GM18907 (cell line): Measurements from ENCODE around the gene TENT4A.

Experiments
- ATAC-seq: cut with Tn5 transposase; IDR thresholded peaks from one replicate; pipeline ENCODE4 v1.9.1; 2021; ENCODE audit warnings: mild to moderate bottlenecking, moderate library complexity; ENCODE audit not compliant: unreplicated experiment

The TENT4A gene

DNA sequence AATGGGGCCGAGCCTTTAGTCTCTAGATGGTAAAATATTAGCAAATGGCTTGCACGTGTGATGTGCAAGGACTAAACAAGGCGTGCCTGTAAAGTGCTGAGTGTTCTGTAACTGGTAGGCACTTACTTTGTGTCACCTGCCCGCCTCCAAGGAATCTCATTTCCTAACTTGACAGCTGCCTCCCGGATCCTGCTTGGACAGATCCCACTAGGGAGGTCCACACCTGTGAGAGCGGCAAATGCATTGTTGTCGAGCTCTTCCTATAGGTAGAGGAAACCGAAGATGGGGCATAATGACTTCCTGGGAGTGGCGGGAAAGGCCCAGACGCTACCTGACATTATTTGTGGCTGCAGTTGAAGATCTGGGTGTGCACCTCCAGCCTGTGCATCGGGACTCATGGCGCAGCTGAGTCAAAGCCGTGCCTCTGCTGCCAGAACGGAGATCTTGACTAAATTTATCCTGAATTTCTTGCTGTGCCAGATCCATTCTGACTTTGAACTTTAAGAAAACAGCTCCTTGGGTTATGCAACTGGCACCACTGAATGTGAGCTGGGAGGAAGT, 79.8 kb downstream of the TENT4A start:
- no peak for ATAC-seq

DNA sequence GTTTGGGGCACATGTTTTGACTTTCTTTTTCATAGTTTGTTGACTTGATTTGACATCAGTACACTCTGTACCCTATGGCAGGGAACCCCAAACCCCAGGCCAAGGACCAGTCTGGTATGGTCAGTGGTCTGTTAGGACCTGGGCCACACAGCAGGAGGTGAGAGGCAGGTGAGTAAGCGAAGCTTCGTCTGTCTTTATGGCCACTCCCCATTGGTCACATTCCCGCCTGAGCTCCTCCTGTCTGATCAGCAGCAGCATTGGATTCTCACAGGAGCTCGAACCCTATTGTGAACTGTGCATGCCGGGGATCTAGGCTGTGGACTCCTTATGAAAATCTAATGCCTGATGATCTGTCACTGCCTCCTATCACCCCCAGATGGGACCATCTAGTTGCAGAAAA, 88.0 kb downstream of the TENT4A start:
- no peak for ATAC-seq

DNA sequence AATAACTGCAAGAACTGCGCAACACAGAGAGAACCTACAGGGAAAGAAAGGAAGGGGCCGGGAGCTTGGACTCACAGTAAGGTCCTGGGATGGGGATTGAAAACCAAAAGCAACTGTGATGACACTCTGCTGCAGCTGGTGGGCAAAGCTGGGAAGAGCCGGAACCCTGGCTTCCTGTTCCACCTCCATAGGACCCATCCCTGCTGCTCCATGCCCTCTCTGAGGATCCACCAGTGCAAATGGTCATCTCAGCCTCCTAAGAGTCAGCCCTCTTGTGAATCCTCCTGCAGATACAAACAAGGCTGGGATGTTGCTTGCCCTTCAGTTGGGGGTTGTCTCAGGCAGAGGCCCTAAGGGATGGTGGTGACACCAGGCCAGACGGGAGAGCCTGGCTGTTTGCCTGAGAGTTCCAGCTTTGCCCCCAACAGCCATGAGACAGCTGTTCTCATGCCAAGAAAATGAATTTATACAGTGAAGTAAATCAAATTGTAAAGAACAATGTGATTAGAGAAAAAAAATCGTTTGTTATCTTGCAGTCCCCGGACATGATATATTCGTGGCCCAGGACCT, 90.8 kb downstream of the TENT4A start:
- ATAC-seq: no peak

DNA sequence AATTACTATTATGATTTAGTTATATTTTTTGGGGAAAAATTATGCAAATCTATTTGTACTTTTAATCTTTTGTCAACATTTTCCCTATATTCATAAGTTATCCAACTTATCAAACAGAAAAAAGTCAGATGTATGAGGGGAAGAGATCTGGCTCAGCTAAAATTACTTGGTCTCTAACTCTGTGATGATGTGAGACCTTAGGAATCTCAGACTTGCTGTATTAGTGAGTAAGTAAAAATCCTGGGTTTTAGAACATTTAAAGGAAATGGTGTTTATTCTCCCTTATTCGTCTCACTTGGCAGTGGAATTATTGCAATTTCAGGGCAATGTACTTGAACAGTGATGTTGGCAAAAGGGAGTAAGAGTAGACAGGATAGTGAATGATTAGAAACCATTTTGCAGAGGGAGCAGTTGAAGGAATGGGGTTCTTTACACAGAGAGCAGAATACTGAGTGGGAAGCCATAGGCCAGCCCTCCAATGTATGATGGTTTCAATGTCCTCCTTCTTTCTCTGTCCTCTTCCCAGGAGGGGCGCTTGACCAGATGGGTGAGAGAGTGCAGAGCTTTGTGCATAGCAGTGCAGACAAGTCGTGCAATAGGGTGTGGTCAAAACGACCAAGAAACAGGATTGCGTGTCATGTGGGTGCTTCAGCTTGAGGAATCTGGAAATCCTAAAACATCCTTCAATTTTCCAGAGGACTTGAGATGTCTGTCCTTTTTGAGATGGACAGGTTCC, 91.7 kb downstream of the TENT4A start:
- ATAC-seq: no peak

DNA sequence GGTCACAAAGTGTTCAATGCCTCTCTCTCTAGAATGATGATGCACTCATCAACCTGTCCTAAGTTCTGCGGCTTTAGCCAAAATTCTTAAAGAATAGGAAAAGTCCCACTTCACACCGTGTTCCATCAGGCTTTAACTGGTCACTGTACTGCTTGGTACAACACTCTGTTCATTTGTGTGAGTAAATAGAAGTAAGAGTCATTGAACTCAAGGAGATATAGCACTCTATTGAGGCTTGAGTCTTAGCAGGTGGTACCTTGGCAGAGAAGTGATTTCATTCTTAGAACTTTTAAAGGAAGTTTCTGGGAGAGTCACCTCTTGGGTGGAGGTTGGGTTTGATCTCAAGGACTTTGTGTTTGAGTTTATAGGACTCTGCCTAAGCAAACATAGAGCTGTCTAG, 92.6 kb downstream of the TENT4A start:
- ATAC-seq: no peak
